Ascending aorta (tissue), 2 donors: ENCODE results near the gene SLC51B. TPM values are rescaled to one million over a fixed set of nuclear protein-coding genes. Genes with fewer than 3 reads are reported as not detected.

ENCODE experiments used
- DNase-seq, 2 donors: peaks; one replicate each; pipeline ENCODE4 v3.0.0-alpha.2; 2019; ENCODE audit warnings: low spot score in 2 of 2
- H3K27ac ChIP-seq, 2 donors: fragments of 200-600 bp; sonication (generic); one replicate each; pipeline ENCODE4 v1.5.1; 2016 to 2017; ENCODE audit warnings: mild to moderate bottlenecking in 1 of 2
- H3K27me3 ChIP-seq: fragments of 200-600 bp; sonication (generic); one replicate; pipeline ENCODE4 v1.5.1; 2017
- H3K36me3 ChIP-seq, 2 donors: fragments of 200-600 bp; sonication (generic); one replicate each; pipeline ENCODE4 v1.5.1; 2016
- H3K4me1 ChIP-seq, 2 donors: fragments of 200-600 bp; sonication (generic); one replicate each; pipeline ENCODE4 v1.5.1; 2016 to 2017; ENCODE audit warnings: mild to moderate bottlenecking in 1 of 2
- H3K4me3 ChIP-seq, 2 donors: fragments of 200-600 bp; sonication (generic); one replicate each; pipeline ENCODE4 v1.5.1; 2016 to 2017; ENCODE audit warnings: mild to moderate bottlenecking in 1 of 2
- H3K9me3 ChIP-seq, 2 donors: fragments of 200-600 bp; sonication (generic); one replicate each; pipeline ENCODE4 v1.5.1; 2016
- intact Hi-C: fragments of 100-400 bp; cut with DNase I; formaldehyde crosslinking; loops from one replicate; pipeline ENCODE4 v1.15.1; 2023
- total RNA-seq: library from RNA; depleted of rRNA; stranded (reverse); fragments of >200 nt; gene quantifications from one replicate; pipeline ENCODE4 v1.1.0, GENCODE V29; 2016
- TF ChIP-seq, protein P1 (sequence below), 3 experiments: fragments of 200-600 bp in 2 of 3; fragments of 450-650 bp in 1 of 3; sonication (generic) in 2 of 3; IDR thresholded peaks; one replicate each; pipeline ENCODE4 v1.5.1; 2016 to 2019; ENCODE audit warnings: antibody characterized with exemption in 3 of 3, mild to moderate bottlenecking in 1 of 3, moderate library complexity in 1 of 3

SLC51B gene
- total RNA-seq, 1 donor from 2014 or later, result not detected

GRCh38 chr15:65077981-65078352 is 32.8 kb downstream of the SLC51B start:
- Histone ChIP-seq H3K4me1 (peaks cover 24 to 46% of the 10 kb centered on the region in 2 donors), H3K27me3 (no peaks in the 10 kb centered on the region), H3K36me3 (no peaks in the 10 kb centered on the region), H3K9me3 (no peaks in the 10 kb centered on the region), H3K4me3 (peak overlapping the region in 1 of 2 donors; percentile 38), H3K27ac (peak overlapping the region; percentile 69 to 81)
- TF ChIP-seq, protein P1, sequence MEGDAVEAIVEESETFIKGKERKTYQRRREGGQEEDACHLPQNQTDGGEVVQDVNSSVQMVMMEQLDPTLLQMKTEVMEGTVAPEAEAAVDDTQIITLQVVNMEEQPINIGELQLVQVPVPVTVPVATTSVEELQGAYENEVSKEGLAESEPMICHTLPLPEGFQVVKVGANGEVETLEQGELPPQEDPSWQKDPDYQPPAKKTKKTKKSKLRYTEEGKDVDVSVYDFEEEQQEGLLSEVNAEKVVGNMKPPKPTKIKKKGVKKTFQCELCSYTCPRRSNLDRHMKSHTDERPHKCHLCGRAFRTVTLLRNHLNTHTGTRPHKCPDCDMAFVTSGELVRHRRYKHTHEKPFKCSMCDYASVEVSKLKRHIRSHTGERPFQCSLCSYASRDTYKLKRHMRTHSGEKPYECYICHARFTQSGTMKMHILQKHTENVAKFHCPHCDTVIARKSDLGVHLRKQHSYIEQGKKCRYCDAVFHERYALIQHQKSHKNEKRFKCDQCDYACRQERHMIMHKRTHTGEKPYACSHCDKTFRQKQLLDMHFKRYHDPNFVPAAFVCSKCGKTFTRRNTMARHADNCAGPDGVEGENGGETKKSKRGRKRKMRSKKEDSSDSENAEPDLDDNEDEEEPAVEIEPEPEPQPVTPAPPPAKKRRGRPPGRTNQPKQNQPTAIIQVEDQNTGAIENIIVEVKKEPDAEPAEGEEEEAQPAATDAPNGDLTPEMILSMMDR (IDR thresholded peaks at IDR 0.05), result peak; percentile 44 to 57 (median 57)
- intact Hi-C loops, result no loop called here
- no peak for DNase-seq

DNA sequence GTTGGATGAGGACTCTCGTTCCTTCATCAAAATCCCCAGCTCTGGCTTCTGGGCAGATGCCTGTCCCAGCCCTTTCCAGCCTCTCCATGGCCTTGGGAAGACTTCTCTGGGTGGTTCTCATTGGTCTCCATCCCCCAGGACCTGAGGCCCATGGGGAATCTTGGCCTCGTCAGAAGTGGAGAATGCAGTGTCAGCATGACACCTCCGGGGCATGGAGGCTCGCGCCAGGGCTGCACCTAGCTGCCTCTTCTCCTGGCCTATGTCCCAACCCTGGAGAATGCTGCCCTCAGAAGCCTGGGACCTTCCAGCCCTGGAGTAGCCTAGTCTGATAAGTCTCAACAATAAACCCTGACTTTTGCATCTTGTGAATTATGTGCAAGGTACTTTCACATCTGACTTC is 34.4 kb downstream of the SLC51B start:
- intact Hi-C loops, result no loop called here
- Histone ChIP-seq H3K27ac (peak overlapping the region; percentile 13 to 96), H3K4me3 (no peak overlapping the region), H3K36me3 (no peaks in the 10 kb centered on the region), H3K27me3 (no peaks in the 10 kb centered on the region), H3K9me3 (no peaks in the 10 kb centered on the region), H3K4me1 (peaks cover 26 to 57% of the 10 kb centered on the region in 2 donors)
- no peak for DNase-seq
- TF ChIP-seq, protein P1 (IDR thresholded peaks at IDR 0.05), result no peak

DNA sequence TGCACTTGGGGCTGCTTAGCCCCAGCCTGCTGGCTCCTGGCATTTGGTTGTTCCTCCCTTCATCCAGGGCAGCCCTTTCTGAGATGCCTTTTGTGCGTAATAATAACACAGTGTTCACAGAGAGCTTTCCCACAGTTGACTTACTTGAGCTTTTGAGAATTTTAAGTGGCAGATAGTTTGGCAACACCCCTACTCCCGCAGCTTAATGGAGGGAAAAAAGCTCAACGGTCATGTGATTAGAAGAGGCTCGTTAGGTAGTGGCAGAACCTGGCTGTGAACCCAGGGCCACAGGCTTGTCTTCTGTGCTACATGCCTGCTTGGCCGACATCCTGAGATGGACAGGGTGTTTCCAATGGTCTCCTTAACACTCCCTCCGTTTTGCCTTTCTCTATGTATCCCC is 36.1 kb downstream of the SLC51B start:
- no peaks in the 10 kb centered on the region for H3K9me3 ChIP-seq
- intact Hi-C loops, result no loop called here
- no peaks in the 10 kb centered on the region for H3K27me3 ChIP-seq
- H3K4me1 ChIP-seq, result peaks cover 42 to 69% of the 10 kb centered on the region in 2 donors
- H3K4me3 ChIP-seq, result no peak overlapping the region
- TF ChIP-seq, protein P1 (IDR thresholded peaks at IDR 0.05), result no peak
- no peak for DNase-seq
- H3K36me3 ChIP-seq, result no peaks in the 10 kb centered on the region
- peak overlapping the region; percentile 96 to 98 for H3K27ac ChIP-seq

DNA sequence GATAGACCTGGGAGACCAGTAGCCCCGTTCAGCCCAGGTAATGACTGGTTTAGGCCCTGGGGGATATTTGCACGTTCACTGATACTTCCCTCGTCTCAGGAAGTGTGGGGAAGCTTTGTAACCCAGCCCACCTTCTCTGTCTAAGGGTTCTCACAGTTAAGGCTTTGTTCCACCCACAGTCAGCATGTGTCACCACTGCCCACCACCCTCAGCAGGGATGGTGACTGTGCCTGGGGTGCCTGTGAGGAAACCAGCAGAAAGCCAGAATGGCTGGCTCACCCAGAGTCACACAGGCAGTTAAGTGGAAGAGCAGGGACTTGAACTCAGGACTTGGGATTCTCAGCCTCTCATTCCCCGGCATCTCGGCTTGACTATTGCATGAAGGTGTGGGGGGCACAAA is 36.6 kb downstream of the SLC51B start:
- H3K4me1 ChIP-seq, result peaks cover 46 to 69% of the 10 kb centered on the region in 2 donors
- H3K9me3 ChIP-seq, result no peaks in the 10 kb centered on the region
- TF ChIP-seq, protein P1 (IDR thresholded peaks at IDR 0.05), result no peak
- H3K27me3 ChIP-seq, result no peaks in the 10 kb centered on the region
- intact Hi-C loops, result no loop called here
- DNase-seq, result no peak
- no peak overlapping the region for H3K4me3 ChIP-seq
- H3K27ac ChIP-seq, result peak overlapping the region; percentile 96 to 98
- H3K36me3 ChIP-seq, result no peaks in the 10 kb centered on the region

DNA sequence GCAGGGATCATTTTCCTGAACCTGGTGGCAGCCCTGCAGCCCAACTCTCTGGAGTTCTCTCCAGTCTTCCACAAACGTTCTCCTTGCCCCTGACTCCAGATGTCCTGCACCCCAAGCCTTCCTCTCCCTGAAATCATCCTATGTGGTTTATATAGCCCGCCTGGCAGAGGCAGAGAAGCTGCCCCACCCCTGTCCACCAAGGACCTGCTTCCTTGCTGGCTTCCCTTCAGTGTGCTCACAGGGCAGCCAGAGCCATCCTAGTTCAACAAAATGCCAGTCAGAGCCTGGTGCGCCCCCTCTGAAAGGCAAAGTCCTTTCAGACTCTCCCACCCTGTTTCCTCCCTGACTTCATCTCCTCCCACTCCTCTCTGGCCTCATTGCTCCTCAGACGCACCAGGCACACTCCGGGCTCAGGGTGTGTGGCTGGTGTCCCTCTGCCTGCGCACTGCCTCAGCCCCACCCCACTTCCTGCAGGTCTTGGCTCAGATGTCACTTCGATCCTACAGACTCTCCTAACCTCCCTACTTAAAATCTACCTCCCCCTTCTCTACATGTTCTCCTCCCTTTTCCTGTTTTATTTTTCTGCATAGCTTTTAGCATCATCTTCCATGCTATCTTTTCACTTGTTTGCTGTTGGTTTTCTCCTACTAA is 37.2 kb downstream of the SLC51B start:
- H3K36me3 ChIP-seq, result no peaks in the 10 kb centered on the region
- no peak for DNase-seq
- peaks cover 48 to 69% of the 10 kb centered on the region in 2 donors for H3K4me1 ChIP-seq
- TF ChIP-seq, protein P1 (IDR thresholded peaks at IDR 0.05), result no peak
- peak overlapping the region; percentile 96 to 98 for H3K27ac ChIP-seq
- H3K9me3 ChIP-seq, result no peaks in the 10 kb centered on the region
- H3K27me3 ChIP-seq, result no peaks in the 10 kb centered on the region
- intact Hi-C loops, result no loop called here
- no peak overlapping the region for H3K4me3 ChIP-seq
